Erythroblast (primary cell): ENCODE results near the gene HSPA12A.

Experiments
- GATA1 ChIP-seq: IDR thresholded peaks from 2 replicates; pipeline ENCODE4 v1.6.1; 2011; ENCODE audit warnings: low read depth, mild to moderate bottlenecking, control low read depth, low read length, moderate library complexity
- POLR2A ChIP-seq: IDR thresholded peaks from 2 replicates; pipeline ENCODE4 v1.6.1; 2011; ENCODE audit warnings: mild to moderate bottlenecking, low read length

DNA sequence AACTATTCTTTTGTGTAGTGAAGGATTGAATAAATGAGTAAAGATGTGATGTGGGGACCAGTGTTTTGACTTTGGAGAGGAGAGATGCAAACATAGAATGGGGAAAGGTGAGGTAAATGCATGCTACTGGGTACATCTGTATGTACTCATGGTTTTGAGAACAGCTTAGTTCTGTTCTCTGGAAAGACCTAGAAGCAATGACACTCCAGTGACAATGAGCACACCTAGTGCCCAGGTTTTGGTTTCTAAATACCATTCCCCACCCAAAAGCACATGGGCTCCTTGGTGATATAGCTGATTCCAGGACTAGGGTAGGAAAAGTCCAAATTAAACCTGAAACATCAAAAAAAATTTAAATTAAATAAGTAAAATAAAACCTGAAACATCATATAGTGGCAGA lies 22.6 kb upstream of the HSPA12A start:
- no peak for TF ChIP-seq POLR2A
- TF ChIP-seq GATA1, result no peak
